Measurements from ENCODE around the gene TMEM143.

The TMEM143 gene

GRCh38 chr19:48359123-48359522 is 4.6 kb downstream of the TMEM143 start:
- no peak for DNase-seq (ENCODE audit: low read depth)
- TF ChIP-seq CTCF (IDR thresholded peaks at IDR 0.05; ENCODE audit: control insufficient read depth, insufficient read depth, low read depth, low read length, missing control alignments), result no peak
- no peak overlapping the region for H3K4me3 ChIP-seq (ENCODE audit: control insufficient read depth, low read depth, low read length)

- no peak overlapping the region for H3K4me3 ChIP-seq (ENCODE audit: control insufficient read depth, low read depth, low read length)
- no peak for TF ChIP-seq CTCF (IDR thresholded peaks at IDR 0.05; ENCODE audit: control insufficient read depth, insufficient read depth, low read depth, low read length, missing control alignments)
- DNase-seq (ENCODE audit: low read depth), result no peak
Measured at GRCh38 chr19:48355365-48355954, 8.3 kb downstream of the TMEM143 start.

- no peak for TF ChIP-seq CTCF (IDR thresholded peaks at IDR 0.05; ENCODE audit: control insufficient read depth, insufficient read depth, low read depth, low read length, missing control alignments)
- no peak for DNase-seq (ENCODE audit: low read depth)
- H3K4me3 ChIP-seq (ENCODE audit: control insufficient read depth, low read depth, low read length), result no peak overlapping the region
Measured at GRCh38 chr19:48354332-48354992, 9.3 kb downstream of the TMEM143 start.

GRCh38 chr19:48353677-48354076 is 10.1 kb downstream of the TMEM143 start:
- no peak for TF ChIP-seq CTCF (IDR thresholded peaks at IDR 0.05; ENCODE audit: control insufficient read depth, insufficient read depth, low read depth, low read length, missing control alignments)
- no peak overlapping the region for H3K4me3 ChIP-seq (ENCODE audit: control insufficient read depth, low read depth, low read length)
- DNase-seq (ENCODE audit: low read depth), result no peak

GRCh38 chr19:48351341-48351752 is 12.4 kb downstream of the TMEM143 start:
- no peak for DNase-seq (ENCODE audit: low read depth)
- H3K4me3 ChIP-seq (ENCODE audit: control insufficient read depth, low read depth, low read length), result no peak overlapping the region
- TF ChIP-seq CTCF (IDR thresholded peaks at IDR 0.05; ENCODE audit: control insufficient read depth, insufficient read depth, low read depth, low read length, missing control alignments), result peak; percentile 81

GRCh38 chr19:48350856-48351255 is 12.9 kb downstream of the TMEM143 start:
- TF ChIP-seq CTCF (IDR thresholded peaks at IDR 0.05; ENCODE audit: control insufficient read depth, insufficient read depth, low read depth, low read length, missing control alignments), result no peak
- no peak for DNase-seq (ENCODE audit: low read depth)
- H3K4me3 ChIP-seq (ENCODE audit: control insufficient read depth, low read depth, low read length), result no peak overlapping the region

Data from AG09309 (cell line).